Measurements from ENCODE around the gene TRPM1.

The TRPM1 gene

GRCh38 chr15:31041610-31042009, 59.9 kb downstream of the TRPM1 start:
- DNase-seq (ENCODE audit: low read depth): no peak
- H3K4me3 ChIP-seq (ENCODE audit: low read length): no peak overlapping the region
- TF ChIP-seq CTCF (conservative IDR thresholded peaks at IDR 0.05; ENCODE audit: low read depth, low read length): no peak

- no peak overlapping the region for H3K4me3 ChIP-seq (ENCODE audit: low read length)
- TF ChIP-seq CTCF (conservative IDR thresholded peaks at IDR 0.05; ENCODE audit: low read depth, low read length): no peak
- DNase-seq (ENCODE audit: low read depth): no peak
Observed at GRCh38 chr15:31040611-31041010, 60.9 kb downstream of the TRPM1 start.

GRCh38 chr15:31039961-31040360, 61.6 kb downstream of the TRPM1 start:
- no peak for DNase-seq (ENCODE audit: low read depth)
- no peak overlapping the region for H3K4me3 ChIP-seq (ENCODE audit: low read length)
- no peak for TF ChIP-seq CTCF (conservative IDR thresholded peaks at IDR 0.05; ENCODE audit: low read depth, low read length)

- no peak for DNase-seq (ENCODE audit: low read depth)
- no peak overlapping the region for H3K4me3 ChIP-seq (ENCODE audit: low read length)
- no peak for TF ChIP-seq CTCF (conservative IDR thresholded peaks at IDR 0.05; ENCODE audit: low read depth, low read length)
Observed at GRCh38 chr15:31037731-31038477, 63.6 kb downstream of the TRPM1 start.

- no peak overlapping the region for H3K4me3 ChIP-seq (ENCODE audit: low read length)
- DNase-seq (ENCODE audit: low read depth): no peak
- TF ChIP-seq CTCF (conservative IDR thresholded peaks at IDR 0.05; ENCODE audit: low read depth, low read length): no peak
Observed at GRCh38 chr15:31036783-31037182, 64.7 kb downstream of the TRPM1 start.

GRCh38 chr15:31035610-31036009, 65.9 kb downstream of the TRPM1 start:
- no peak for TF ChIP-seq CTCF (conservative IDR thresholded peaks at IDR 0.05; ENCODE audit: low read depth, low read length)
- H3K4me3 ChIP-seq (ENCODE audit: low read length): no peak overlapping the region
- no peak for DNase-seq (ENCODE audit: low read depth)

- TF ChIP-seq CTCF (conservative IDR thresholded peaks at IDR 0.05; ENCODE audit: low read depth, low read length): peak; percentile 14
- no peak overlapping the region for H3K4me3 ChIP-seq (ENCODE audit: low read length)
- DNase-seq (ENCODE audit: low read depth): no peak
Observed at GRCh38 chr15:31034152-31034551, 67.4 kb downstream of the TRPM1 start.
